Adipose tissue (tissue), 3 donors: ENCODE measurements around the gene ISG15. TPM values are rescaled to one million over a fixed set of nuclear protein-coding genes. Genes with fewer than 3 reads are reported as not detected.
"Not testable (repeated sequence)": the region's sequence is repeated elsewhere in the genome, so short reads cannot be mapped to it uniquely, and the experiment has no call there.

Experiments
- H3K27ac ChIP-seq: one replicate; pipeline ENCODE4 v1.5.1; 2013; ENCODE audit warnings: low read depth, low read length
- WGBS, 3 donors: extraction: QIAGEN DNeasy Blood & Tissue Kit; methylation state at CpG; one replicate each; pipeline ENCODE4 v1.1.7; 2013; 5-methylcytosine and 5-hydroxymethylcytosine counted together
- polyA plus RNA-seq, 3 donors: library from polyadenylated mRNA; stranded (reverse); fragments of 200-250 nt; gene quantifications; one replicate each; pipeline ENCODE4 v1.2.3, GENCODE V29; 2013
- donor health status: healthy with polysubstance abuse.
- donor health status: Bipolar disorder and iron deficiency.
- donor health status: healthy.

Gene ISG15
- polyA plus RNA-seq, 3 donors = 43.7 to 83.5 (median 44.3) TPM

DNA sequence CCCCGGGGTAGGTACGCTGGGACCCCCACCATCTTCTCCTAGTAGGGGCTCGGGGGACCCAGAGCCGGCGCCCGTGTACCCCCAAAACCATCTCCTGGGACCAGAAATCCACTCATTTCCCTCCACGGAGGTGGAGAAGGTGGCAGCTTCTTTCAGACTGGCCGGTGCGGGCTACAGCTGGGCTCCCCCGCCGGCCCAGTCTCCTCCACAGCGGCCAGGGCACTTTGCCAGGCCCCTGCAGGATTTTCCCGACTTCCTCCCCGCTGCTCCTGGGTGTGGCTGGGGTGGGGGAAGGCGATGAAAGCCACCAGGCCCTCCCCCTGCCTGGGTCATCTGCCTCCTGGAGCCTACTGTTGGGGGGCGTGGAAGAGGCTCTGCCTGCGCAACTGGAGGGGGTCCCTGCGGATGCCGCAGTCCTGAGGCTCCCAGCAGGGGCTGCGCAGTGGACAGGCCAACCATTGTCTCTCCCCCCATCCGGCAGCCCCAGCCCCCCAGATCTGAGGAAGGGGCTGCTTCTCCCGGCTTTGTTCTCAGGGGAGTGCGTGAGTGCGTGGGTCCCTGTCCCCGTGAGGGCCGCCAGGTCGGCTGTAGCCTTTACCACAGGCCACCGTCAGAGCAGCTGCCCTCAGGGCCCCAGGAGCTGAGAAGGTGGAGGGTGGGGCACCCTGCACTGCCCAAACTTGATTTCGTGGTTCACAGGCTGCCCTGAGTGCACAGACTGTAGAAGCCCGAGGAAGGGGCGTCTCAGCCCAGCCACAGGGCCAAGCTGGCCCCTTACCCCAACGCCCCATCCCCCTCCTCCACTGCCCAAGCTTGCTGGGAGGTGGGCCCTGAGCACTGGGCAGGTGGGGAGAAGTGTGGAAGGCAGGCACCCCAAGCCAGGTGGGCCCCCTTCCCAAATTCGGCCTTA is 8.0 kb downstream of the ISG15 start:
- WGBS, 3 donors = 25 to 36% (median 27%) methylated on average over 33 of the region's 33 CpGs
- H3K27ac ChIP-seq = no peak overlapping the region

DNA sequence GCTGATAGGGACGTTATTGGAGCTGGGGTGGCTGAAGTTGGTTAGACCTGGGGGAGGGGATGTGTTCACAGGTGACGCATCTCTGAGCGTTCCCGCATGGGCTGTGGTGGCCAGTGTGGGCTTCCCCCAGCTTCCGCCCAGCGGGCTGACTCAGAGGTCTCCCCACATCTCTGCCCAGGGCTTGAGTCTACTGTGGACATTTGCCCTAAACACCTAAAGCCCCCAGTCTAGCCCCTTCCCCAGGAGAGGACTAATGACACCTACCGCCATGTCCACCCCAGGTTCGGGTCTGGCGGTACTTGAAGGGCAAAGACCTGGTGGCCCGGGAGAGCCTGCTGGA is 8.6 kb downstream of the ISG15 start:
- WGBS, 3 donors = 88 to 91% (median 88%) methylated on average over 10 of the region's 10 CpGs
- no peak overlapping the region for H3K27ac ChIP-seq

- H3K27ac ChIP-seq = no peak overlapping the region
- 76 to 92% (median 77%) methylated on average over 25 to 27 of the region's 27 CpGs for WGBS, 3 donors
Observed at GRCh38 chr1:1022302-1023009, 9.2 kb downstream of the ISG15 start.

DNA sequence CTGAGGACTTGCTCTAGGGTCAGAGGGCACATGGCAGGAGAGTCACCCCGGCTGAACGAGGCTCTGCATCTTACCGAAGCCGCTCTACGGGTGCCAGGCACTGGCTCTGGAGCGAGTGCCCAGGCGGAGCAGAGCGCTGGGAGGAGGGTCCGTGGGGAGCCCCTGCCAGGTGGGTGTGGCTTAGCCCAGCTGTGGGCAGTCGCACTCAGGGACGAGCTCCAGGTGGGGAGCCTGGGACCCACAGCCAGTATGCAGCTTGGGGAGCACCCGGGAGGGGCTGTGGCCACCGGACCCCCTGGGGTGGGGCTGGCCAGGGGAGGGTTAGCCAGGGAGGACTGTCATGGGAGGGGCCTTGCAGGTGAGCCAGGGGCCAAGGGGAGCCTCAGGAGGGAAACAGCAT is 10.4 kb downstream of the ISG15 start:
- WGBS, 3 donors = 69 to 77% (median 75%) methylated on average over 13 of the region's 13 CpGs
- H3K27ac ChIP-seq = peak overlapping the region; percentile 20

DNA sequence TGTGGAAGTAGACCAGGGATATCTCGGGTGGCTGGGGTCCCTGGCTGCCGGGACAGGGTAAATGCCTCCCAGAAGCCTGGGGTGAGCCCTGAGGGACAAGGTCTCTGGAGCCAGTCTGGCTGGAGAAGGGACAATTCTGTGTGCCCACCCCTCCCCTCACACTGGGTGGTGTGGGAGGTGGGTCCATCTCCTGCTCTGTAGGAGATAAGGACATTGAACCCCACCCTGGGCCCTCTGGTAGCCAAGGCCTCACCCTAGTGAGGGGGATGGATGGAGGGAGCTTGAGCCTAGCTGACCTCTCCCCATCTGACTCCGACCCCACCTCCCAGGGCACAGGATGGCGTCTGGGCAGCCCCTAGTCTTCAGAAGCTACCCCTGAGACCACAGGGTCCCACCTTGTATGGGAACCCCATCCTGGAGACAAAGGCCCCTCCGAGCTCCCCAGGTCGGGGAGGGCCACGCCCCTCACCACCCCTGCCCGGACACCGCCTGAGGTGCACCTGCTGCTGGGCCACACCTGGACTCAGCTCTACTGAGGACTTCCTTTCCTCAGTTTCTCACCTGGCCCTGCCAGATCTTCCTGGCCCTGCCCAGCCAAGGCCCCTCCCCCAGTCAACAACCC is 11.0 kb downstream of the ISG15 start:
- no peak overlapping the region for H3K27ac ChIP-seq

GRCh38 chr1:1024771-1025699 is 11.7 kb downstream of the ISG15 start:
- H3K27ac ChIP-seq = no peak overlapping the region
- 50 to 57% (median 54%) methylated on average over 25 to 31 of the region's 31 CpGs for WGBS, 3 donors

More for the DNA sequence above, 11.0 kb downstream of the ISG15 start:
- 80 to 92% (median 81%) methylated on average over 9 of the region's 9 CpGs for WGBS, 3 donors

DNA sequence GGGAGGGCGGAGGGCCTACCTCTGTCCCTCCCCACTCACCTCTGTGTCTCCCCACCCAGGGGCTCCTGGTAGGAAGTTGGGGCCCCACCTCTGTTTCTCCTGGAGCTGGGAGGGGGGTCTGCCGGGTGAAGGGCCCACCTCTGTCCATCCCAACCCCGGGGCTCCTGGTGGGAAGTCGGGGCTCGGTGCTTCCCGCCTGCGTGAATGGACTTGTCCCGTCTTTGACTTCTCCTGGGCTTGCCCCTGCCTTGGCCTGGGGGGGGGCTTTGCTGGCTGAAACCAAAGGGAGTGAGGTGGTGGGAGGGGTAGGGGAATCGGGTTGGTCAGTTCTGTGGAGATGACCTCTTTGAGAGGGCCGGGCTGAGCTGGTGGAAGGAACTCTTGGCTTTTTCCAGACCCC is 12.4 kb downstream of the ISG15 start:
- H3K27ac ChIP-seq = no peak overlapping the region
- WGBS, 3 donors = 67 to 80% (median 75%) methylated on average over 10 of the region's 10 CpGs

GRCh38 chr1:1026599-1027413 is 13.5 kb downstream of the ISG15 start:
- 55 to 76% (median 61%) methylated on average over 18 to 21 of the region's 21 CpGs for WGBS, 3 donors

DNA sequence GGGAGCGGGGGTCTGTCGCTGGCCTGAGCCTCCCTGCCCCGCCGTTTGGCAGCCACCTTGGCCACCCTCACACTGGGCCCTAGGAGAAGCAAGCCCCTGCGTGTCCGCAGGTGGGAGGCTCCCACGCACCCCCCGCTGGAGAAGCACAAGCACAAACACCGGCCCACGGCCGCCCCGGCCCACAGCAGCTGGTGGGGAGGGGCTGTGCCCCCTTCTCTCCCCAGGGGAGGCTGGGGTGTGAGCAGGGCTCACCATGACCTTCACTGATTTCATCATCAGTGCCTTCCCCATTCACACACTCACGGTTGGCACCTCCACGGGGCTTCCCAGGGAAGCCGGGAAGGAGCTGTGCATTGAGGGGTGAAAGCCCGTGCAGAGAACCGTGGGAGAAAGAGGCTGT is 14.5 kb downstream of the ISG15 start:
- H3K27ac ChIP-seq = no peak overlapping the region
- 73 to 81% (median 80%) methylated on average over 16 to 17 of the region's 17 CpGs for WGBS, 3 donors

More at GRCh38 chr1:1026599-1027413, 13.5 kb downstream of the ISG15 start:
- H3K27ac ChIP-seq = no peak overlapping the region

- H3K27ac ChIP-seq = not testable (repeated sequence)
- WGBS, 3 donors = 75 to 89% (median 83%) methylated on average over 7 of the region's 7 CpGs
Observed at GRCh38 chr1:1030867-1031658, 17.8 kb downstream of the ISG15 start.

- H3K27ac ChIP-seq = no peak overlapping the region
- WGBS, 3 donors = 83 to 85% (median 84%) methylated on average over 11 of the region's 11 CpGs
Observed at GRCh38 chr1:1031659-1032235, 18.4 kb downstream of the ISG15 start.

DNA sequence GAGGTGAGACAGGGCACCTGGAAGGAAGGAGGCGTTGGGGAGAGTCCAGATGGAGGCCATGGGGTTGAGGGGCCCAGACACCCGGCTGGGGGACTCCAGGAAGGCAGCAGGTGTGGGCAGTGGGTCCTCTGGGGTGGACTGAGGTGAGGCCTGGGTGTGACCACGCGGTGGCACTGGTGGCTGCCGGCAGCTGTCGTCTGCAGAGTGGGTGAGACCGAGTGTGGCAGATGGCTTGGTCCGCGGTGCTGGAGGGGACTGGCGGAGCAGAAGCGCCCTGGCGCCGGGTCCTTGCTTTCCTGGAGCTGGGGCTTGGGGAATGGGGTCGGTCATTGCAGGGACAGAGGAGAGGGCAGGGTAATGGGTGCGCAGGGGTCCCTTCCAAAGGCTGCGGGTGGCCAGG is 19.1 kb downstream of the ISG15 start:
- no peak overlapping the region for H3K27ac ChIP-seq
- WGBS, 3 donors = 23 to 40% (median 36%) methylated on average over 16 of the region's 16 CpGs

GRCh38 chr1:1033009-1033587 is 19.8 kb downstream of the ISG15 start:
- no peak overlapping the region for H3K27ac ChIP-seq
- WGBS, 3 donors = 4 to 19% (median 11%) methylated on average over 49 to 73 of the region's 73 CpGs

GRCh38 chr1:1033731-1034438 is 20.6 kb downstream of the ISG15 start:
- no peak overlapping the region for H3K27ac ChIP-seq
- WGBS, 3 donors = 17 to 29% (median 21%) methylated on average over 51 to 71 of the region's 71 CpGs

DNA sequence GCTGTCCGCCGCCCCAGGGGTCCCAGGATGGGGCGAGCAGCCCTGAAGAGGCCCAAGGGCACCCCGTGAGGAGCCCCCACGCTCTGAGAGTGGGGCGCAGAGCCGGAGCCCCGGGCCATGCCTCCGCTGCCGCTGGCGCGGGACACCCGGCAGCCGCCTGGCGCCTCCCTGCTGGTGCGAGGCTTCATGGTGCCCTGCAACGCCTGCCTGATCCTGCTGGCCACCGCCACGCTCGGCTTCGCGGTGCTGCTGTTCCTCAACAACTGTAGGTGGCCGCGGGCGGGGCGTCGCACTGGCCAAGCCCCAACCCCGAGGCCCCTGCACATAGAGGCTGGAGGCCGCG is 21.1 kb downstream of the ISG15 start:
- H3K27ac ChIP-seq = no peak overlapping the region
- 54 to 77% (median 54%) methylated on average over 25 to 30 of the region's 30 CpGs for WGBS, 3 donors
